Measurements from ENCODE around the gene SLC39A13. TPM values are rescaled to one million over a fixed set of nuclear protein-coding genes. Genes with fewer than 3 reads are reported as not detected.

The SLC39A13 gene
- total RNA-seq, 1 donor from 2014 or later, result 60.0 TPM

- no peak for TF ChIP-seq CTCF (IDR thresholded peaks at IDR 0.05; ENCODE audit: partially characterized antibody, unreplicated experiment)
- Mint-ChIP-seq H3K27me3 (ENCODE audit: unreplicated experiment) (peaks cover 3% of the 10 kb centered on the region), H3K4me3 (ENCODE audit: unreplicated experiment) (no peak overlapping the region), H3K9me3 (ENCODE audit: unreplicated experiment) (peaks cover 2% of the 10 kb centered on the region), H3K4me1 (ENCODE audit: low read depth, unreplicated experiment) (peaks cover 4% of the 10 kb centered on the region), H3K36me3 (ENCODE audit: unreplicated experiment) (no peaks in the 10 kb centered on the region), H3K27ac (ENCODE audit: unreplicated experiment) (no peak overlapping the region)
- no peak for DNase-seq
These were observed 15.7 kb upstream of the SLC39A13 start for GRCh38 chr11:47392546-47393162.

- H3K9me3 Mint-ChIP-seq (ENCODE audit: unreplicated experiment), result peaks cover 2% of the 10 kb centered on the region
- H3K4me1 Mint-ChIP-seq (ENCODE audit: low read depth, unreplicated experiment), result peaks cover 4% of the 10 kb centered on the region
- TF ChIP-seq CTCF (IDR thresholded peaks at IDR 0.05; ENCODE audit: partially characterized antibody, unreplicated experiment), result no peak
- H3K27ac Mint-ChIP-seq (ENCODE audit: unreplicated experiment), result no peak overlapping the region
- no peak overlapping the region for H3K4me3 Mint-ChIP-seq (ENCODE audit: unreplicated experiment)
- no peaks in the 10 kb centered on the region for H3K36me3 Mint-ChIP-seq (ENCODE audit: unreplicated experiment)
- DNase-seq, result no peak
- peaks cover 3% of the 10 kb centered on the region for H3K27me3 Mint-ChIP-seq (ENCODE audit: unreplicated experiment)
These were observed 15.0 kb upstream of the SLC39A13 start for GRCh38 chr11:47393163-47394049.

- H3K27ac Mint-ChIP-seq (ENCODE audit: unreplicated experiment), result no peak overlapping the region
- H3K9me3 Mint-ChIP-seq (ENCODE audit: unreplicated experiment), result peaks cover 2% of the 10 kb centered on the region
- H3K27me3 Mint-ChIP-seq (ENCODE audit: unreplicated experiment), result peaks cover 3% of the 10 kb centered on the region
- no peak for TF ChIP-seq CTCF (IDR thresholded peaks at IDR 0.05; ENCODE audit: partially characterized antibody, unreplicated experiment)
- H3K4me3 Mint-ChIP-seq (ENCODE audit: unreplicated experiment), result no peak overlapping the region
- no peaks in the 10 kb centered on the region for H3K36me3 Mint-ChIP-seq (ENCODE audit: unreplicated experiment)
- H3K4me1 Mint-ChIP-seq (ENCODE audit: low read depth, unreplicated experiment), result peaks cover 4% of the 10 kb centered on the region
- no peak for DNase-seq
These were observed 14.4 kb upstream of the SLC39A13 start for GRCh38 chr11:47394050-47394321.

- no peak for TF ChIP-seq CTCF (IDR thresholded peaks at IDR 0.05; ENCODE audit: partially characterized antibody, unreplicated experiment)
- Mint-ChIP-seq H3K9me3 (ENCODE audit: unreplicated experiment) (peaks cover 2% of the 10 kb centered on the region), H3K27ac (ENCODE audit: unreplicated experiment) (no peak overlapping the region), H3K27me3 (ENCODE audit: unreplicated experiment) (peaks cover 3% of the 10 kb centered on the region), H3K4me1 (ENCODE audit: low read depth, unreplicated experiment) (peaks cover 5% of the 10 kb centered on the region), H3K36me3 (ENCODE audit: unreplicated experiment) (no peaks in the 10 kb centered on the region), H3K4me3 (ENCODE audit: unreplicated experiment) (no peak overlapping the region)
- no peak for DNase-seq
These were observed 13.8 kb upstream of the SLC39A13 start for GRCh38 chr11:47394322-47395222.

All from glutamatergic neuron (in vitro differentiated cells).